GM12873 (cell line): ENCODE measurements around the gene NAA80.

Source experiments
- TF ChIP-seq, protein P1 (sequence below): IDR thresholded peaks from 2 replicates; pipeline ENCODE4 v1.5.1; 2012; ENCODE audit warnings: low read depth, mild to moderate bottlenecking, moderate library complexity, low read length, control low read depth; ENCODE audit not compliant: insufficient read depth; ENCODE audit errors: missing control alignments

NAA80 gene

DNA sequence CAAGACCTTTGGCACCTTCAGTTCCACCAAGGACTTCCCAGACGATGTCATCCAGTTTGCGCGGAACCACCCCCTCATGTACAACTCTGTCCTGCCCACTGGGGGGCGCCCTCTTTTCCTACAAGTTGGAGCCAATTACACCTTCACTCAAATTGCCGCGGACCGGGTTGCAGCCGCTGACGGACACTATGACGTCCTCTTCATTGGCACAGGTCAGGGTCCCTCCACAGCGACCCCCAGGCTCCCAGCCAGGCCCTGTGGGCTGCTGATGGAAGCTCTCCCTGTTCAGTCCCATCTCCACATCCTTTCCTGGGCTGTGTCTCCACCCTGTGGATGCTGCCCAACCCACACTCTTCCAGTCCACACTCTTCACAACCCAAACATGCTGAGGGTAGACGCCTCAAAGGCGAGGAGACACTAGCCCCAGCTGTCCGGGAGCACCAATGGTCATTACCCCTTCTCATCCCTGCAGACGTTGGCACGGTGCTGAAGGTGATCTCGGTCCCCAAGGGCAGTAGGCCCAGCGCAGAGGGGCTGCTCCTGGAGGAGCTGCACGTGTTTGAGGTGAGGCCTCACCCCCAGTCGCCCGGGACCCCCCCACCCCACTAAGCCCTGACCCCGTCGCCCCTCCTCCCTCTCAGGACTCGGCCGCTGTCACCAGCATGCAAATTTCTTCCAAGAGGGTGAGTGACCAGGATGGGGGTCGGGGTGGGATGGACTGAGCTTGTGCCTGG is 24.7 kb downstream of the NAA80 start:
- TF ChIP-seq, protein P1, sequence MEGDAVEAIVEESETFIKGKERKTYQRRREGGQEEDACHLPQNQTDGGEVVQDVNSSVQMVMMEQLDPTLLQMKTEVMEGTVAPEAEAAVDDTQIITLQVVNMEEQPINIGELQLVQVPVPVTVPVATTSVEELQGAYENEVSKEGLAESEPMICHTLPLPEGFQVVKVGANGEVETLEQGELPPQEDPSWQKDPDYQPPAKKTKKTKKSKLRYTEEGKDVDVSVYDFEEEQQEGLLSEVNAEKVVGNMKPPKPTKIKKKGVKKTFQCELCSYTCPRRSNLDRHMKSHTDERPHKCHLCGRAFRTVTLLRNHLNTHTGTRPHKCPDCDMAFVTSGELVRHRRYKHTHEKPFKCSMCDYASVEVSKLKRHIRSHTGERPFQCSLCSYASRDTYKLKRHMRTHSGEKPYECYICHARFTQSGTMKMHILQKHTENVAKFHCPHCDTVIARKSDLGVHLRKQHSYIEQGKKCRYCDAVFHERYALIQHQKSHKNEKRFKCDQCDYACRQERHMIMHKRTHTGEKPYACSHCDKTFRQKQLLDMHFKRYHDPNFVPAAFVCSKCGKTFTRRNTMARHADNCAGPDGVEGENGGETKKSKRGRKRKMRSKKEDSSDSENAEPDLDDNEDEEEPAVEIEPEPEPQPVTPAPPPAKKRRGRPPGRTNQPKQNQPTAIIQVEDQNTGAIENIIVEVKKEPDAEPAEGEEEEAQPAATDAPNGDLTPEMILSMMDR = peak; percentile 85

DNA sequence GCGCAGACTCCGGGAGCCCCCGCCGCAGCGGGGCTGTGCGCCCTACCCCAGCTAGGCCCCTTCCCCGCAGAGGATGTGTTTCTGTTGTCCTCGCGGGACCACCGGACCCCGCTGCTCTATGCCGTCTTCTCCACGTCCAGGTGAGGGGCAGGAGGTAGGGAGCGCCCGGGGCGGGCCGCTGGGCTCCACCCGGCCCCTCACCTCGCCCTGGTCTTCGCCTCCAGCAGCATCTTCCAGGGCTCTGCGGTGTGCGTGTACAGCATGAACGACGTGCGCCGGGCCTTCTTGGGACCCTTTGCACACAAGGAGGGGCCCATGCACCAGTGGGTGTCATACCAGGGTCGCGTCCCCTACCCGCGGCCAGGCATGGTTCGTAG is 25.5 kb downstream of the NAA80 start:
- TF ChIP-seq, protein P1 = no peak

DNA sequence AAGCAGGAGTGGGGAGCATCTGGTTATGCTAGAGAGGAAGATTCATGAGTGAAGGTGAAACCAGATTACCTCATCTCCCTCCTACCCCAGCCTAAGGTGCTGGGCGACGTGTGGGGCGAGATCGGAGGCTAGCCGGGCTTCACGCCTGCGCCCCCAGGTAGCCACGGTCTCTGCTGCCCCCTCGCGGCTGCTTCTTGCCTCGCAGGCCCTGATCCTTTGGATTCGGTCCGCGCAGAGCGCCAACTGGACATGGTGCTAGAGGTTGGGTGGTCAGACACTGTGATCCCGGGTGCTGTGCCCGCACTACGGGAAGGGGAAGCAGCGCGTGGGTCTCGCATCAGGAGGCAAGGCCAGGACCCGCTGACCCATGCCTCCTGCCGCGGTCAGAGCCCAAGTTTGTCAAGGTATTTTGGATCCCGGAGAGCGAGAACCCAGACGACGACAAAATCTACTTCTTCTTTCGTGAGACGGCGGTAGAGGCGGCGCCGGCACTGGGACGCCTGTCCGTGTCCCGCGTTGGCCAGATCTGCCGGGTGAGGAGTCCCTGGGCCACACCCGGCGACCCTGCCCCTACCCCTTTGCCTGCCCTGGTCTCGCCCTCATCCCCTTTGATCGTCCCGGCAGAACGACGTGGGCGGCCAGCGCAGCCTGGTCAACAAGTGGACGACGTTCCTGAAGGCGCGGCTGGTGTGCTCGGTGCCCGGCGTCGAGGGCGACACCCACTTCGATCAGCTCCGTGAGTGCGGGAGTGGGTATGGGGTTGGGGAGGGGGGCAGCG is 26.1 kb downstream of the NAA80 start:
- TF ChIP-seq, protein P1 = peak; percentile 97

DNA sequence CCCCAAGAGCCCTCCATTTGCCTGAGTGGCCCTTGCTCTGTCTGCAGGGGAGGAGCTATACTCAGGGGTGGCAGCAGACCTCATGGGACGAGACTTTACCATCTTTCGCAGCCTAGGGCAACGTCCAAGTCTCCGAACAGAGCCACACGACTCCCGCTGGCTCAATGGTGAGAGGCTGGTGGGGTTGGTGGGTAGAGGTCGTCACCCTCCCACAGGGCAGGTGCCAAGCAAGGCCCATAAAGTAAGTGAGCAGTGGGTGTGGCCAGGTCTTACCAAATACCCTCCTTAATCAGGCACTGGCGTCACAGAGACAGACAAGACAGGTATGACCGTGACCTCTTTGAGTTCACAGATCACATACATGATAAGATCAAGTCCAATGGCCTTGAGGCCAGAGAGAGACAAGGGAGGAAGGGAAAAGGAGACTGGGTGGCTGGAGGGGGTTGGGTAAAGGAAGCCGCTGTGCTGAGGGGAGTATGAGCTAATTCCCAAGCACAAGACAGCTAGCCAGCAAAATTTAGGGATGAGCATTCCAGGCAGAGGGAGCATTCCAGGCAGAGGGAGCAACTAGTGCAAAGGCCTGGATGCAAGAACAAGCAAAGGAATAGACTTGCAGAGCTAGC is 27.8 kb downstream of the NAA80 start:
- TF ChIP-seq, protein P1 = no peak

DNA sequence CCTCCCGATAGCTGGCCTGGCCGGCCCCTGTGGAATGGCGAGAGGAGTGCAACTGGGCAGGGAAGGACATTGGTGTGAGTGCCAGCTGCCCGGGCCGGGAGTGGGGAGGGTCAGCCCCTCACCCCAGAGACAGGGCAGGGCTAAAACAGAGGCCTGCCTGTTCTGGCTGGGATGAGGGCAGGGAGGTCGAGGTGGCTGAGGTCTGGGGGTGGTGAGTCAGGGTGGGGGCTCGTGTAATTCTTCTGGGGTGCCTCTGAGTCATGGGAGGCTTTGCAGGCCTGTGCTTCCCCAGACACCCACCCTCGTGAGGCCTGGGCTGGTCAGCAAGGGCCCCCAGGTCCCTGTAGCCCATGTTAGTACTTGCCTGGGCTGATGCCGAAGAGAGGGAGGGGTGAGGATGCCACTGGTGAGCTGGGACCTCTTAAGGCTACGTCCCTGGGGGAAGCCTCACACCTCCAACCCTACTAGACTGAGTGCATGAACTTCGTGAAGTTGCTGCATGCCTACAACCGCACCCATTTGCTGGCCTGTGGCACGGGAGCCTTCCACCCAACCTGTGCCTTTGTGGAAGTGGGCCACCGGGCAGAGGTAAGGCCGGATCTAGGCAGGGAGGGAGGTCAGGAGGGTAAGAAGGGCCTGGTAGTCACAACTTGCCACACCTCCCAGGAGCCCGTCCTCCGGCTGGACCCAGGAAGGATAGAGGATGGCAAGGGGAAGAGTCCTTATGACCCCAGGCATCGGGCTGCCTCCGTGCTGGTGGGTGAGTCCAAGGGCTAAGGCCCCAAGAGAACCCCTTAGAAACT is 28.6 kb downstream of the NAA80 start:
- TF ChIP-seq, protein P1 = no peak

DNA sequence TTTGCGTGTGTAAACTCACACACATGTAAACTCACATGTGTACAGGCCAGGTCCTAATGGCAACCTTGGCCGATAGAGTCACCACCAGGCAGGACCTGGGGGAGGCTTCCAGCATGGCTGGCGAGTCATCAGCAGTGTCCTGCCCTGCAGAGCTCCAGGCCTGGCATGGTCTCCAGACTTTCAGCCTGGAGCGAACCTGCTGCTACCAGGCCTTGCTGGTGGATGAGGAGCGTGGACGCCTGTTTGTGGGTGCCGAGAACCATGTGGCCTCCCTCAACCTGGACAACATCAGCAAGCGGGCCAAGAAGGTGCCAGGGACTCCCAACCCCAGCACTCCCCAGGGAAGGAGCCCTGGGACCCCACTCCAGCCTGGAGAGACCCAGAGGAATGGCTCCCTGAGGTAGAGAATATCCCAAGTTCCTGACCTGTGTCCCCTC is 29.2 kb downstream of the NAA80 start:
- TF ChIP-seq, protein P1 = no peak
